Fibroblast of lung (primary cell): ENCODE measurements around the gene SAFB2.

Experiments used
- EZH2 ChIP-seq: IDR thresholded peaks from 2 replicates; pipeline ENCODE4 v1.5.1; 2012; ENCODE audit warnings: low read length, control low read depth, mild to moderate bottlenecking; ENCODE audit errors: missing control alignments
- TF ChIP-seq, protein P1 (sequence below), 2 donors: IDR thresholded peaks in 1 of 2; conservative IDR thresholded peaks in 1 of 2; 1 replicate in 1 of 2; 2 replicates in 1 of 2; pipeline ENCODE4 v1.5.1; 2011 to 2012; ENCODE audit warnings: low read length in 2 of 2, control low read depth in 1 of 2, inconsistent platforms in 1 of 2, low read depth in 1 of 2, mild to moderate bottlenecking in 1 of 2

DNA sequence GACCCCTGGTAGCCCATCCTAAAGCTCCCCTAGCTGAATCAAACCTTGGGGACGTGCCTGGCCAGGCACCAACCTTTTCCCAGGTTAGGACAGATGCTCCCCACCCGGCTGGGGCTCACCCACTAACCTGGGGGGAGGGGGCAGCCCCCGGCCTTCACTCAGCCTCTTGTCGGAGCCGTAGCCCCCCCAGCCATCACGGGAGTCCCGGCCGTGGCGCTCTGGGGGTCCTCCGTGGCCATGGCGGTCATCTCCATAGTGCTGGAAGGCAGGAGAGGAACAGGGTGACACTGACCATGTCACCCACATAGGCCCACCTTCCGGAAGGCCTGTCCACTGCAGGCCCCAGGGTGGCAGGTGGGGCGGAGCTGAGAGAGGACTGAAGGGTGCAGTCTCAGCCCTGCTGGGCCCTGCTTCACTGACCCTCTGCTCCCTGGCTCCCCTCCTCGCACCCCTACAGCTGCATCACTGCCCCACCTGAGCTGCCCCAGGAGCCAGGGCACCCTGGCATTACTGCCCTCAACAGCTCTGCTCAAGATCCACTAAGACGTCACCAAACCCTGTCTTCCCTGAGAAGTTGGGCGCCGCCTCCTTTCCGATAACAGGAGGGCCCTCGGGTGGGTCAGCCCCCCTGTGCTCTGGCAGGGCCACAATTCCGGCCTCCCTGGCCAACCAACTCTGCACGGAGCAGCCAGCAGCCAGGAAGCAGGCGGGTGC is 32.3 kb downstream of the SAFB2 start:
- TF ChIP-seq EZH2 = no peak
- TF ChIP-seq, protein P1, sequence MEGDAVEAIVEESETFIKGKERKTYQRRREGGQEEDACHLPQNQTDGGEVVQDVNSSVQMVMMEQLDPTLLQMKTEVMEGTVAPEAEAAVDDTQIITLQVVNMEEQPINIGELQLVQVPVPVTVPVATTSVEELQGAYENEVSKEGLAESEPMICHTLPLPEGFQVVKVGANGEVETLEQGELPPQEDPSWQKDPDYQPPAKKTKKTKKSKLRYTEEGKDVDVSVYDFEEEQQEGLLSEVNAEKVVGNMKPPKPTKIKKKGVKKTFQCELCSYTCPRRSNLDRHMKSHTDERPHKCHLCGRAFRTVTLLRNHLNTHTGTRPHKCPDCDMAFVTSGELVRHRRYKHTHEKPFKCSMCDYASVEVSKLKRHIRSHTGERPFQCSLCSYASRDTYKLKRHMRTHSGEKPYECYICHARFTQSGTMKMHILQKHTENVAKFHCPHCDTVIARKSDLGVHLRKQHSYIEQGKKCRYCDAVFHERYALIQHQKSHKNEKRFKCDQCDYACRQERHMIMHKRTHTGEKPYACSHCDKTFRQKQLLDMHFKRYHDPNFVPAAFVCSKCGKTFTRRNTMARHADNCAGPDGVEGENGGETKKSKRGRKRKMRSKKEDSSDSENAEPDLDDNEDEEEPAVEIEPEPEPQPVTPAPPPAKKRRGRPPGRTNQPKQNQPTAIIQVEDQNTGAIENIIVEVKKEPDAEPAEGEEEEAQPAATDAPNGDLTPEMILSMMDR (conservative IDR thresholded peaks at IDR 0.05 in 1 of 2, IDR thresholded peaks at IDR 0.05 in 1 of 2; ENCODE audit: low read depth in 1 of 2, low read length in 2 of 2) = no peak
